ENCODE data around the gene IRX6.

- TF ChIP-seq POLR2A (IDR thresholded peaks at IDR 0.05; ENCODE audit: low read depth, low read length) (no peak), POLR2AphosphoS5 (IDR thresholded peaks at IDR 0.05; ENCODE audit: low read depth, low read length) (no peak)
These were observed 22.5 kb downstream of the IRX6 start for GRCh38 chr16:55346475-55346874.
